Upper lobe of right lung (tissue), 1 donor: ENCODE measurements around the gene KIF6. TPM values are rescaled to one million over a fixed set of nuclear protein-coding genes. Genes with fewer than 3 reads are reported as not detected.

Experiments
- ATAC-seq: fragments of 200-7000 bp; cut with Tn5 transposase; one replicate; pipeline ENCODE4 v1.9.1; 2020; ENCODE audit warnings: mild to moderate bottlenecking, moderate library complexity
- DNase-seq: peaks from one replicate; pipeline ENCODE4 v3.0.0-alpha.2; 2020
- H3K27ac ChIP-seq: fragments of 200-600 bp; one replicate; pipeline ENCODE4 v1.8.0; 2022
- H3K27me3 ChIP-seq: fragments of 200-600 bp; one replicate; pipeline ENCODE4 v1.8.0; 2022; ENCODE audit warnings: mild to moderate bottlenecking
- H3K36me3 ChIP-seq: fragments of 200-600 bp; one replicate; pipeline ENCODE4 v1.8.0; 2022
- H3K4me1 ChIP-seq: fragments of 200-600 bp; one replicate; pipeline ENCODE4 v1.8.0; 2022
- H3K4me3 ChIP-seq: fragments of 200-600 bp; one replicate; pipeline ENCODE4 v1.8.0; 2022; ENCODE audit warnings: mild to moderate bottlenecking
- H3K9me3 ChIP-seq: fragments of 200-600 bp; one replicate; pipeline ENCODE4 v1.8.0; 2022
- intact Hi-C: fragments of 100-400 bp; cut with DNase I; formaldehyde crosslinking; loops from one replicate; pipeline ENCODE4 v1.11.0; 2022
- total RNA-seq: library from RNA; stranded (reverse); fragmentation: NEBNext Ultra II Directional; extraction: Animal tissue kit (Norgen Biotek cat#: 25700); gene quantifications from one replicate; pipeline ENCODE4 v1.2.1, GENCODE V29; 2021
- TF ChIP-seq, protein P1 (sequence below): fragments of 200-600 bp; IDR thresholded peaks from one replicate; pipeline ENCODE4 v1.8.0; 2022; ENCODE audit warnings: antibody characterized with exemption
- donor health status: DM: no; HTN: yes; CAD: no; lungs with severe emphysema.

KIF6 gene
- total RNA-seq, 1 donor from 2014 or later = 0.49 TPM

DNA sequence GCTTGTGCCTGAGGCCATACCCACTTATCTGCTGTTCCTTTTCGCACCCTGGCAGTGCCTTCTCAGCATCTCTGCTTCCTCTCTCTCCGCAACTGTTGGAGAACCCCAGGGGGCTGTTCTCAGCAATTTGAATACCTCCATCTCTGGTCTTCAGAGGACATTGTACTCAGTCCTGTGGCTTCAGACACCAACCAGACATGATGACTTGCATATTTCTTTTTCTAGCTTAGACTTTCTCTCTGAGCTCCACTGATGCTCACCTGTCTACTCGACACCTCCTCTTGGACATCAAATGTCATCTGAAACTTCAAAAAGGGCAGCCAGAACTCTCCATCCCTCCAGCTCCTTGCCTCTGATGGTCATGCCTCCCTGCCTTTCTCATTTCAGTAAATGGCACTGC, 383.9 kb downstream of the KIF6 start:
- H3K4me1 ChIP-seq = peaks cover 35% of the 10 kb centered on the region
- DNase-seq (no peak), ATAC-seq (no peak)
- no peaks in the 10 kb centered on the region for H3K27me3 ChIP-seq
- TF ChIP-seq, protein P1, sequence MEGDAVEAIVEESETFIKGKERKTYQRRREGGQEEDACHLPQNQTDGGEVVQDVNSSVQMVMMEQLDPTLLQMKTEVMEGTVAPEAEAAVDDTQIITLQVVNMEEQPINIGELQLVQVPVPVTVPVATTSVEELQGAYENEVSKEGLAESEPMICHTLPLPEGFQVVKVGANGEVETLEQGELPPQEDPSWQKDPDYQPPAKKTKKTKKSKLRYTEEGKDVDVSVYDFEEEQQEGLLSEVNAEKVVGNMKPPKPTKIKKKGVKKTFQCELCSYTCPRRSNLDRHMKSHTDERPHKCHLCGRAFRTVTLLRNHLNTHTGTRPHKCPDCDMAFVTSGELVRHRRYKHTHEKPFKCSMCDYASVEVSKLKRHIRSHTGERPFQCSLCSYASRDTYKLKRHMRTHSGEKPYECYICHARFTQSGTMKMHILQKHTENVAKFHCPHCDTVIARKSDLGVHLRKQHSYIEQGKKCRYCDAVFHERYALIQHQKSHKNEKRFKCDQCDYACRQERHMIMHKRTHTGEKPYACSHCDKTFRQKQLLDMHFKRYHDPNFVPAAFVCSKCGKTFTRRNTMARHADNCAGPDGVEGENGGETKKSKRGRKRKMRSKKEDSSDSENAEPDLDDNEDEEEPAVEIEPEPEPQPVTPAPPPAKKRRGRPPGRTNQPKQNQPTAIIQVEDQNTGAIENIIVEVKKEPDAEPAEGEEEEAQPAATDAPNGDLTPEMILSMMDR = no peak
- no peaks in the 10 kb centered on the region for H3K36me3 ChIP-seq
- no peaks in the 10 kb centered on the region for H3K9me3 ChIP-seq
- intact Hi-C loops = no loop called here
- no peak overlapping the region for H3K4me3 ChIP-seq
- H3K27ac ChIP-seq = no peak overlapping the region

DNA sequence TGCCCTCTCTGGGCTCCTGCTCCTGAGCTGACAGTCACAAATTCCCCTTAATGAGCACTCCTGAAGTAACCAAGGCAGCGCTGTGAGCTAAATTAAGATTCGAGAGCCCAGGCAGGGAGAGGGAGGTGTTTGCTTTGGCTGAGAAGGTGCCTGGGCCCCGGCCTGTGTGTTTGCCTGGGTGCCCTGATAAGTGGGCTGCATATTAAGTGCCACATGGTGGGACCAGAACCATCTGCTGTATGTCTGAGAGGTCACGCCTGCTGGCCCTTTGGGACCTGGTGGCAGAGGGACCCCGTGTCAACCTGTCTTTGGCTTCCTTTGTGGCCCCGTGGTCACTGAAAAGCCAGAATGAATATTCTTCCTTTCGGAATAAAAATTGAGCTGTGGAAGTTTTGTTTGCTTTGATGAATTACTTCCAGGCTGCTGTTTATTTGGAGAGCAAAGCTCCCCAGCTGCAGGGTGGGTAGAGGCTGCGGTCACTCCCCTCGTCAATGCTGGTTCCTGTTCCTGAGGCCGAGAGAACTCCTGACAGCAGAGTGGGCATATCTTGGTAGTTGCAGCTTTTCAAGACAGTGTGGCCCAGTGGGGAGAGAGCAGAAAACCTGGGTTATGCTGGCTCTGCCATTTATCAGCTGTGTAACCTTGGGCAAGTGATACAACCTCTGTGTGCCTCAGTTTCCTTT, 385.2 kb downstream of the KIF6 start:
- Histone ChIP-seq H3K36me3 (no peaks in the 10 kb centered on the region), H3K4me1 (peaks cover 35% of the 10 kb centered on the region), H3K27me3 (no peaks in the 10 kb centered on the region), H3K9me3 (no peaks in the 10 kb centered on the region), H3K4me3 (no peak overlapping the region), H3K27ac (peak overlapping the region; percentile 58)
- DNase-seq (peak; percentile 78), ATAC-seq (peak; percentile 81)
- intact Hi-C loops = no loop called here
- TF ChIP-seq, protein P1 = no peak

DNA sequence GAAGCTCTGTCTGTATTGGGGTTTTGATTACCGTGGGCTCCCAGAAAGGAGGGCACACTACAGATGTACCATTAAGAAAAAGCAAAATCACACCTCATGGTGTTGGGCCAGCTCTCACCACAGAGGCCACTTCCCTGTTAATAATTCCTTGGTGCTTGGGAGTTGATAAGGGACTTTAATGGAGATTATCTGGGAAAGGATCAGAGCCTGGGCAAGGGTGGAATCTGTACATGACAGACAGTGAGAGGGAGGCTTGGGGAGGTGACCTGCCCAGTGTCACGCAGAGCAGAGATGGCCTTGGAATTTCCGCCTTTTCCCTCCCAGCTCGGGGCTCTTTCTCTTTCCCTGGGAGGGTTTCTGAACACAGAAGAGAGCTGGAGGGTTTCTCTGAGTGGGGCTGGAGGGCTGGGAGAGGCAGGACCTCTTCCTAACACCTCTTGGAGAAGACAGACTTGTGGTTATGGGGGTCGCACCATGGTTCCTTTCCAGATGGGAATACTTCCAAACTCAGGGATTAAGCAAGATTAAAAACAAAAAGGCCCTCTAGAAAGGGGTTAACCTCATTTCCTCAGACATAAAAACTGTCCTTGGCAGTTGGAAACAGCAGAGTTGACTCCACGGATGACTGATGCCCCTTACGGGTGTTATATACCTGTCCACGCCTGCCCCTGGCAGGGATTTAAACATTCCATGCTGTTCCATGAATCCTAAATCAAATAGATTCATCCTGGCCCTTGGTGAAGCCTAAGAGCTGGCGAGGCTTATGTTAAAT, 385.9 kb downstream of the KIF6 start:
- no peaks in the 10 kb centered on the region for H3K36me3 ChIP-seq
- intact Hi-C loops = no loop called here
- H3K4me1 ChIP-seq = peaks cover 35% of the 10 kb centered on the region
- H3K4me3 ChIP-seq = no peak overlapping the region
- no peaks in the 10 kb centered on the region for H3K9me3 ChIP-seq
- DNase-seq (no peak), ATAC-seq (no peak)
- TF ChIP-seq, protein P1 = no peak
- H3K27me3 ChIP-seq = no peaks in the 10 kb centered on the region
- H3K27ac ChIP-seq = peak overlapping the region; percentile 58

DNA sequence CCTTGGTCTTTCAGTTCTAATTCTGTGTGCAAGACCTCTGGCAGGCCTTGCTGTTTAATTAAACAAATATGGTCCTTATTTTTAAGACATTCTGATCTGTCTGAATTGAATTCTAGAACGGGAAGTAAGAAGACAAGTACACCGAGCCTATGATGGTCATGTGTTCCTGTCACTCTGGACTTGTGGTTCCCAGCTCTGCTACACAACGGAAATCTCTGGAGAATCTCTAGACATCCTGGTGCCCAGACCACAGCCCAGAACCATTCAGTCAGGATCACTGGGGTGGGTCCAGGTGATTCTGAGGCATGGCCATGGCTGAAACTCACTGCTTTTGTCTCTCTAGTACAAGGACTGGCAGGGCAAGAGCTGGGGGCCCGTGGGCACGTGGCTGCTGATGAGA, 386.8 kb downstream of the KIF6 start:
- intact Hi-C loops = no loop called here
- TF ChIP-seq, protein P1 = no peak
- H3K4me1 ChIP-seq = peaks cover 32% of the 10 kb centered on the region
- ATAC-seq (no peak), DNase-seq (no peak)
- no peaks in the 10 kb centered on the region for H3K36me3 ChIP-seq
- H3K4me3 ChIP-seq = no peak overlapping the region
- H3K9me3 ChIP-seq = no peaks in the 10 kb centered on the region
- H3K27me3 ChIP-seq = no peaks in the 10 kb centered on the region
- H3K27ac ChIP-seq = no peak overlapping the region

DNA sequence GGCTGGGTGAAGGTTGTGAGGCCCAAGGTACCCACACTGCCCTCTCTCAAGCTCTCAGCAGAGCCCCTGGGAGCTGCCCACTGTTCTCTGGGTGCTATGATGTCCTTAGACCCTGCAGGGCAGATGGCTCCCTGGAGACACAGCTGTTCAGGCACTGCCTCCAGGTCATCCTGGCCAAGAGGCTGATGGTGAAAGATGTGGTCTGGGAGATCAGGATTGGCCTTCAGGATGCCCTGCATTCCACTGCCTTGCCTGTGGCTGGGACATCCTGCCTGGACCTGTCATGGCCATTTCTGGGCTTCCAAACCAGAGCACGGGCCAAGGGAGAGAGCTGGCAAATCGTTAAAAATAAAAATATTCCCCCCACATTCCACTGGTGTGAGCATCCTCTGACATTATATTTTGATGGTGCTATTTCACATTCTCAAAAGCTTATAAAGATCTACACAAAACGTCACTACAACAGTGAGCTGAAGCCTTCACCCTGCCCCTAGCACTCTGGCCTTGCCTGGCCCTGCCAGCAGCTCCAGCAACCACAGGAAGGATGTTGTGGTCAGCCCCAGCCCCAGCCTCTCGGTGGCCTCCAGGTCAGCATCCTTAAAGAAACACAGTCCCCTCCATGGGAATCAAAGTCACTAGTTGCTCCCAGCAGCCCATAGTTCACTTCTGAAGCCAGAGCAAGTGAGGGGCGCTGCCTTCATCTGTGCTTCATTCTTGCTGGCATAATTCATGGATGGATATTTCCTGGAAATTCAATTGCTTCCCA, 389.2 kb downstream of the KIF6 start:
- Histone ChIP-seq H3K9me3 (no peaks in the 10 kb centered on the region), H3K27me3 (no peaks in the 10 kb centered on the region), H3K36me3 (no peaks in the 10 kb centered on the region), H3K27ac (no peak overlapping the region), H3K4me3 (no peak overlapping the region), H3K4me1 (peaks cover 22% of the 10 kb centered on the region)
- ATAC-seq = peak; percentile 44
- no peak for DNase-seq
- intact Hi-C loops = no loop called here
- TF ChIP-seq, protein P1 = no peak
